GM18951 (cell line): ENCODE data around the gene ABCE1.

ENCODE experiments used
- POLR2A ChIP-seq: IDR thresholded peaks from 4 replicates; pipeline ENCODE4 v1.6.1; 2011; ENCODE audit warnings: mild to moderate bottlenecking; ENCODE audit not compliant: insufficient read length, insufficient read depth; ENCODE audit errors: extremely low read depth
- in situ Hi-C: fragments of 300-500 bp; cut with MboI; formaldehyde crosslinking; loops from one replicate; pipeline ENCODE4 v1.12.0; 2022; ENCODE audit warnings: low sequenced_read_pairs, mixed read lengths, inconsistent platforms; ENCODE audit not compliant: unreplicated experiment

Gene ABCE1

DNA sequence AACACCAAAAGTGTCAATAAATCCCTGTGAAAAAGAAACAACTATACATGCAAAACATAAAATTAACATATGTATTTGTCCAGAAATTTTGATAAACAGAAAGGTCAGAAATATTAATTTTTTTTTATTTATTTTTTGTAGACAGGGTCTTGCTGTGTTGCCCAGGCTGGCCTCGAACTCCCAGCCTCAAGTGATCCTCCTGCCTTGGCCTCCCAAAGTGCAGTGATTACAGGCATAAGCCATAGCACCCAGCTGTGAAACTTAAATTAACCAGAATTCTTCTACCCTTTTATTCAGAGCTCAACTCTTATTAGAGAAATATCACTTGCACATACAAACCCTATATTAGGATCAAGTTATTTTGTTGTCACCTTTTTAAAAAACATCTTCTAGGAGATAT is 16.4 kb upstream of the ABCE1 start:
- in situ Hi-C loops = no loop called here

DNA sequence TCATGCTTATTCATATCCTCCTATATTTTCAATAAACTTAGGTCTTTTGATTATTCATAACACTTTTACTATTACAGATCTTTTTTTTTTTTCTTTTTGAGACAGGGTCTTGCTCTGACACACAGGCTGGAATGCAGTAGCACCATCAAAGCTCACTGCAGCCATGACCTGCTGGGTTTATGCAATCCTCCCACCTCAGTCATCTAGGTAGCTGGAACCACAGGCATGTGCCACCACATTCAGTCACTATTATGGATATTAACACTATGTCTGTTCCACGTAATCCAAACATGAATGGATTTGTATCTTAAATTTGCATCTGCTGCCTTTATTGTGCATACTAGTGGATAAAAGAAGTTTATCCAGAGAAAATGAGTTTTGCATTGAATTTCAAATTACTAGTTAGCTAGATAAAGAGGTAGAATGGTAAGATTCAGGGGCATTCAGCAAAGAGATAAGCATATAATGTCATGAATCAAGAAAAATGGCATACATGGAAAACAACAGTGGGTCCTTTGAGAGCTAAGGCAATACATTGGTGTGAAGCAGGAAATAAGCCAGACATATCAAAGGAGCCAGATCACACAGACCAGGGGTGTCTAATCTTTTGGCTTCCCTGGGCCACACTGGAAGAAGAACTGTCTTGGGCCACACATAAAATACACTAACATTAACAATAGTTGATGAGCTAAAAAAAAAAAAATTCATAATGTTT is 14.1 kb upstream of the ABCE1 start:
- TF ChIP-seq POLR2A = no peak
- in situ Hi-C loops = no loop called here

More for the DNA sequence above, 16.4 kb upstream of the ABCE1 start:
- TF ChIP-seq POLR2A = no peak

DNA sequence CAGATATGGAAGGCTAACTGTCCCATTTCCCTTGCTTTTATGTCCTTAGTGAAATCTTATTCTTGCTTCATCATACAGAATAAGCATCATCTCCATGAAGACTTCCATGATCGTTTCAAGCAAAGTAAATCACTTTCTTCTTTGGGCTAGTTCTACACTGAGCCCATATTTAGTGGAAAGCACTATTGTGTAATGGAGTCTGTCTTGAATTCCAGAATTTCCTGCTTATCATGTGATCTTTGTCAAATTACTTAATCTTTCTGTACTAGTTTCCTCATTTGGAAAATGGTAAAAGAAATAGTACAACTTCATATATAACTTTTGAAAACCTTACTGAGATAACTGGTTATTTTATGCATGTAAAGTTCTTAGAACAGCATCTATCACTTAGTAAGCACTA is 7.7 kb upstream of the ABCE1 start:
- no peak for TF ChIP-seq POLR2A
- in situ Hi-C loops = no loop called here

DNA sequence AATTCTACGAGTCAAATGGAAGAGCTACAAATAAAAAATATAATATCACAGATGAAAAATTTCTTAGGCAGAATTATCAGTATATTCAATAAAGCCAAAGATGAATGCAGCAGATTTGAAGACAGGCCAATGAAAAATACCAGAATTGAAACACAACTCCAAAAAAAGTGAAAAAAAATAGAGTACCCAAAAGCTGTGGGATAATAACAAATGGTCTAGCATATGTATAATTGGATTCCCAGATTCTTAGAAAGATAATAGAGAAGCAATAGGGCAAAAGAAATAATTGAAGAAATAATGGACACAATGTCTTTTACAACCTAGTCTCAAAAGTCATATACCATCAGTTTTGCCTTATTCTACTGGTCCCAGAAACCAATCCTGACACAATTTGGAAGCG is 4.5 kb upstream of the ABCE1 start:
- no peak for TF ChIP-seq POLR2A
- in situ Hi-C loops = no loop called here

DNA sequence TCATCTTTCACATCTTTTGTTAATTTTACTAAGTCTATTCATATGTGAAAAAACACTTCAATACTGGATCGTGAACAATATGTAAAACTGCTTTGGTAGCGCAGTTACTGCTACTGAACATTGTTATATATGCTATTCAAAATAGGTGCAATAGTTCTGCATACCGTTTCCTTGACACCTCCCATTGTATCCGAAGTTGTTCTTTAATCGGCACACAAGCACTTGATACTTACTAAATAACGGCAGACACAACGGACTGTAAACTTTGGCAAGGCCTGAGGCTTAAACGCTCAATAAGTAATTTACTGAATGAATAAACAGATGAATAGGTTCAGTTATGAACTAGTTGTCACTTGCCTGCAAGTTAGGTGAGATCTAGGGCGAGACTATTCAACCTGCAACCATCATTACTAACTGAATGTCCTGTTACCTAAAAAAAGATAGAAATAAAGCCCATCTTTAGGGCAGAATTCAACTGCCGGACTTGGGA is 735 bp upstream of the ABCE1 start:
- TF ChIP-seq POLR2A = no peak
- in situ Hi-C loops = no loop called here

DNA sequence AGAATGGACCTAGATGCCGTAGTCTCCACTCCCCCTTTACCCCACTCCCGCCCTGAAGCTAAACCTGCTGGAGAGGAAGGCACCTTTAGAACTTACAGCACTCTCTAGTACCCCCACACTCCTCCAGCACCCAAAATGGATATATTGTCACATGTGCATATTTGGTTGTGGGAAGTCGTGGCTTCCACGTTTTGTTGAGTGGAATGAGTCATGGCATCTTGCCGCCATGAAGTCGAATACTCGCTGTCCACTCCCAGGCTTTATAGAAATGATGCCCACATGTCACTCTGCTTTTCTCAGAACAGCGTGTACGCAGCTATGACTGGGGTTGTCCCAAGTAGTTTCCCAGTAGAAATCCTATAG is 545 bp downstream of the ABCE1 start:
- in situ Hi-C loops = no loop called here
- TF ChIP-seq POLR2A = no peak

DNA sequence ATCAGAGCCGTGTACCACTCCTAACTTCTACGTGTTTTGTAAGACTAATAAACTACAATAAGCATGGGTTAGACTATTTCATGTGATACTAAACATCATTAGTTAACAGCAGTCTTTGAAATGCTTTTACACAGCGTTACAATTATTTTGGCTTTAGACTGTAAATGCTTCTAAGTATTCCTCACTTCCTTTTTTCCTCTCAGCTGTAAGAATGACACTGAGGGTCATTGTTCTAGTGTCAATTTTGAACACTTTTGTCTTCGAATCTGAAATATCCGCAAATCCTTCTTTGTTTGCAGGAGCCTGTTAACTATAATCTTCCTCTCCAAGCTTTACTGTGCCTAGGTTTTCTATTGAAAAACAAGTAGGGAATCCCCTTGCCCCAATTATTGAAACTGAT is 1.5 kb downstream of the ABCE1 start:
- in situ Hi-C loops = no loop called here
- TF ChIP-seq POLR2A = no peak

DNA sequence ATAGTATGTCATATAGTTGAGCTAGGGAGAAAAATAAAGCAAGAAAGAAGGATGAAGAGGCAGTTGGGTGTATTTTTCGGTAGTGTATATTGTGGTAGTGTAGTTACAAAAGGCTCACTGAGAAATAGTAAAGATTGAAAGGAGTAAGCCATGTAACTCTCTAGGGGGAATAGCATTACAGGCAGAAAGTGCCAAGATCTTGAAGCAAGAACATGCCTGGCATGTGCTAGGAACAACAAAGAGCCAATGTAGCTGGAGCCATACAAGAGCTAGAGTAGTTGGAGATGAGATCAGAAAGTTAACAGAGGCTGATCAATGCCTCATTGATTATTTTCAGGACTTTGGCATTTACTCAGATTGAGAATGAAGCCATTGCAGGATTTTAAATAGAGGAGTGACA is 3.0 kb downstream of the ABCE1 start:
- no peak for TF ChIP-seq POLR2A
- in situ Hi-C loops = no loop called here

DNA sequence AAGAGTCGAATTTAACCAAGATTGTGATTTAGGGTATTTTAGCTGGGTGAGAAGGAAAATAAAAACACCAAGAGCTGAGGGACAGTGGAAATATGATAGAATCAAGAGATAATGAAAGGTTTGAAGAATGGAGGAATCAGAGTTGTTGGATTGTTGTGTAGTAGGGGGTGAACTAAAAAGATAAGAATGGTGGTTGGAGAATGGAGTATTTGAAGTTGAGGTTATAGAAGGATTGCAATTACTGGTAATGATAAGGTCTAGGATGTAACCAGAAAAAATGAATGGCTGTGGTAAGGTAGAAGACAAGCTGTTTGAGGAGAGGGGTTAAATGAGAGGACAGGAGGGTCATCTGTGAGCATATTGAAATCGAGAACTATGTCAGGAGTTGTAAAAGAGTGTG is 4.5 kb downstream of the ABCE1 start:
- no peak for TF ChIP-seq POLR2A
- in situ Hi-C loops = no loop called here

DNA sequence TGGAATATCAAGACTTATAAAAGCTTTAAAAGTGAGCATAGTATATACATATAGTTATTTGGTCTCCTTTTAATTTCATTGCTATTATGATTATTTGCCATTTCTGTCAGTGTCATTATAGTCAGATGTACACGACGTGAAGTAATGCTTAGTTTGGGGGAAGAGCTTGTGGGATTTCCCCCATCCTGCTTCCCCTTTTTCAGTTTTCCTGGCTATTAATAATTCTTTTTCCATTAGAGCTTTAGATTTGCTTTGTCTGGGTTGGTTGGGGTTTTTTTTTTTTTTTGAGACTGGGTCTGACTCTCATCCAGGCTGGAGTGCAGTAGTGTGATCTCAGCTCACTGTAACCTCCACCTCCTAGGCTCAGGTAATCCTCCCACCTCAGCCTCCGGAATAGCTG is 5.4 kb downstream of the ABCE1 start:
- in situ Hi-C loops = no loop called here

DNA sequence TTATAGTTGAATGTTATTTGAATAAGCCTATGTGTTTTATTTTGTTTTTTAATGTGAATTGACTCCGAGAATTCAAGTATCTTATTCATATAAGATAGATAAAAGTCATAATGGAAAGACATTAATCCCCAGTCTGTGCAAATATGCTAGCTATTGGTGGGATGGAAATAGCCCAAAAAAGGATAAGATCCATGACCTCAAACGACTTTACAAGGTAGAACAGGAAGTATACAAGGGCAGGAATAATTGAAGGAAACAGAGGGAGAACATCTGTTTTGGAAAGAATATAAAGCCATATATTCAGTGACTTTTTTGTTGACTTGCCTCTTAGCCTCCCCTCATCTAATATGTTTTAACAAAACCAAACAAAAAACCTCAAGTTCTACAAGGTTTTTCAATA is 9.0 kb downstream of the ABCE1 start:
- in situ Hi-C loops = no loop called here

More for the DNA sequence above, 5.4 kb downstream of the ABCE1 start:
- no peak for TF ChIP-seq POLR2A

DNA sequence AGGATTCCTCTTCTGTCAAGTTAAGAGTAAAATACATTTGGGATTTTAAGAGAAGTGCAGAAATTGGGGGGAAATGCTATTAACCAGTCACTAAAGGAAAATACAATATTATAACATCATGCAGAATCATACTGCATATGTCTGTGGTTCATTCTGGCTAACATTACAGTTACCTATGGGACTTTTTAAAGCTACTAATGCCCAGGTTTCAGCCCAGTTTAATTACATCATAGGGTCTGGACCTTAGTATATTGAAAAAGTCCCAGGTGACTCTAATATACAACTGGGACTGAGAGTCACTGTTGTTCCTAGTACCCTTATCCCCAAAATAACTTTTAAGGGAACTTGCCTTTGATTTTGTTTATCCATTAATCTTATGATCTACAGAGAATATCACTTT is 10.0 kb downstream of the ABCE1 start:
- no peak for TF ChIP-seq POLR2A
- in situ Hi-C loops = no loop called here

More for the DNA sequence above, 9.0 kb downstream of the ABCE1 start:
- no peak for TF ChIP-seq POLR2A

DNA sequence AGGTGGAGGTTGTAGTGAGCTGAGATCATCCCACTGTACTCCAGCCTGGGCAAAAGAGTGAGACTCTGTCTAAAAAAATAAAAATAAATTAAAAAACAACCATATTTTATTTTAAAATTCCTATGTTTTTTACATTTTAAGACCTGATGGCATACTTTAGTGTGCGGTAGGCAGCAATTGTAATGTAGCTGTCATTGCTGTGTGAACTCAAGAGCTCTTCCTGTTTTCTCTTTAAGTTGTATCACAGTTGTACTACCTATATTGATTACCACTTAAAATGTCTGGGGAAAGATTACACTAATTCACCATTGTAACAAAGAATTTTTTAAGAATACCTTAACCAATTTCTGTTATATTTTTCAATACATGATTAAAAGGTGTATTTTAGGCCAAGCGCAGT is 27.3 kb downstream of the ABCE1 start:
- no peak for TF ChIP-seq POLR2A

DNA sequence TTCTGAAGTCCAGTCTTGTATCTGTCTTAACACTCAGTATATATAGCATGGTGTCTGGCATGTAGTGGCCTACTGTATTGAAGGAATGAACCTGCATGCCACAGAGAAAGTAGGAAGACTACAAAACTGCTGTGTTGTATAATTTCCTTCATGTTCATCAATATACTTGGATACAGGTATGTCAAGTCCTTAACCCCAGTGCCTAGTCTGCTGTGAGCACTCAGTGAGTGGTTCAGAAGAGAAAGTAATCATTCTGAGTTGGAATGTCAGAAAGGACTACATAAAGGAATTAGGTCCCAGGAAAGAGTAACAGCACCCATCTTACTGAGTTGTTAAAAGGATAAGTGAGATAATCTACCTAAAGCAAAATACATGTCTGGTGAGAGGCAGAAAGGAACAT is 32.0 kb downstream of the ABCE1 start:
- TF ChIP-seq POLR2A = no peak
- in situ Hi-C loops = no loop called here

More for the DNA sequence above, 27.3 kb downstream of the ABCE1 start:
- in situ Hi-C loops = no loop called here
